HFF-Myc (cell line): ENCODE results near the gene RPL18.

Experiments used
- DNase-seq: peaks from one replicate; pipeline ENCODE4 v3.0.0-alpha.2; 2011; ENCODE audit warnings: low read depth; ENCODE audit errors: extremely low read depth
- H3K4me3 ChIP-seq: replicated peaks from 2 replicates; pipeline ENCODE4 v1.5.1; 2011; ENCODE audit warnings: low read depth, mild to moderate bottlenecking, control low read depth, low read length
- CTCF ChIP-seq: IDR thresholded peaks from 2 replicates; pipeline ENCODE4 v1.5.1; 2012; ENCODE audit warnings: mild to moderate bottlenecking, low read depth, low read length, control low read depth; ENCODE audit errors: missing control alignments

The RPL18 gene

GRCh38 chr19:48644839-48645619, 26.1 kb upstream of the RPL18 start:
- peak overlapping the region; percentile 58 for H3K4me3 ChIP-seq

GRCh38 chr19:48644355-48644754, 25.4 kb upstream of the RPL18 start:
- DNase-seq: no peak
- H3K4me3 ChIP-seq: no peak overlapping the region
- no peak for TF ChIP-seq CTCF

More at GRCh38 chr19:48644839-48645619, 26.1 kb upstream of the RPL18 start:
- TF ChIP-seq CTCF: no peak
- no peak for DNase-seq

GRCh38 chr19:48642862-48643261, 23.9 kb upstream of the RPL18 start:
- TF ChIP-seq CTCF: no peak
- no peak for DNase-seq
- H3K4me3 ChIP-seq: no peak overlapping the region

- no peak for DNase-seq
- TF ChIP-seq CTCF: no peak
- H3K4me3 ChIP-seq: no peak overlapping the region
Measured at GRCh38 chr19:48641850-48642249, 22.9 kb upstream of the RPL18 start.

GRCh38 chr19:48639483-48640375, 20.8 kb upstream of the RPL18 start:
- H3K4me3 ChIP-seq: no peak overlapping the region
- no peak for TF ChIP-seq CTCF
- DNase-seq: no peak

- TF ChIP-seq CTCF: no peak
- no peak overlapping the region for H3K4me3 ChIP-seq
- no peak for DNase-seq
Measured at GRCh38 chr19:48638831-48639381, 19.9 kb upstream of the RPL18 start.
